ENCODE results near the gene FNTB. TPM values are rescaled to one million over a fixed set of nuclear protein-coding genes. Genes with fewer than 3 reads are reported as not detected.

Gene FNTB
- polyA plus RNA-seq, 1 experiment = 33.8 TPM

DNA sequence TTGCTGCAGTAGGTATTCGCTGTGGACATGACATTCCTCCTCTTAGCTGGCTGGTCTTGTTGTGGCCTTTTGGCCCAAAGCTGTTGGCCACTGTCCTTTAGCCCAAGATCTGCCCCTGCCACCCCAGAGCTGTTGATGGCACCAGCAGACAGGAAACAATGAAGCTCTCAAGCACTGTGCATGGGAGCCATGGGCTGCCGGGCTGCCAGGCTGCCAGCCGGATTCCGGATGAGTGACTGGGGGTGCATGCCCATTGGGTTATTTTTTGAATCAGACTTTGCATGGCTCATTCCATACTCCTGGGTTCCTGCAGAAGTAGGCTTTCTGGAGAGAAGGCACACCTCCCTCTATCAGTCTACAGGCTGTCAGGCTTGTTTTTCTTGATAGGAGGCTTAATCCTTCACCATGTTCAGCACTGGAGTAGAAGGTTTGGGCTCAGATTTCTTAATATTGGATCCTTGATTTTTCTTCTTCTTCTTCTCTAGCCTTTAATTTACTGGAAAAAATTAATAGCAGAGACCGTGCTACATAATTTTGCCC, 83.2 kb downstream of the FNTB start:
- peaks cover 21% of the 10 kb centered on the region for H3K36me3 ChIP-seq (ENCODE audit: control insufficient read depth, insufficient read depth, low read length)
- no peak for DNase-seq (ENCODE audit: low read depth)
- TF ChIP-seq, protein P1, sequence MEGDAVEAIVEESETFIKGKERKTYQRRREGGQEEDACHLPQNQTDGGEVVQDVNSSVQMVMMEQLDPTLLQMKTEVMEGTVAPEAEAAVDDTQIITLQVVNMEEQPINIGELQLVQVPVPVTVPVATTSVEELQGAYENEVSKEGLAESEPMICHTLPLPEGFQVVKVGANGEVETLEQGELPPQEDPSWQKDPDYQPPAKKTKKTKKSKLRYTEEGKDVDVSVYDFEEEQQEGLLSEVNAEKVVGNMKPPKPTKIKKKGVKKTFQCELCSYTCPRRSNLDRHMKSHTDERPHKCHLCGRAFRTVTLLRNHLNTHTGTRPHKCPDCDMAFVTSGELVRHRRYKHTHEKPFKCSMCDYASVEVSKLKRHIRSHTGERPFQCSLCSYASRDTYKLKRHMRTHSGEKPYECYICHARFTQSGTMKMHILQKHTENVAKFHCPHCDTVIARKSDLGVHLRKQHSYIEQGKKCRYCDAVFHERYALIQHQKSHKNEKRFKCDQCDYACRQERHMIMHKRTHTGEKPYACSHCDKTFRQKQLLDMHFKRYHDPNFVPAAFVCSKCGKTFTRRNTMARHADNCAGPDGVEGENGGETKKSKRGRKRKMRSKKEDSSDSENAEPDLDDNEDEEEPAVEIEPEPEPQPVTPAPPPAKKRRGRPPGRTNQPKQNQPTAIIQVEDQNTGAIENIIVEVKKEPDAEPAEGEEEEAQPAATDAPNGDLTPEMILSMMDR (IDR thresholded peaks at IDR 0.05; ENCODE audit: insufficient read depth, low read depth, low read length) = no peak
- CTCF ChIA-PET = interaction anchor here (1.0 kb wide), 1 partner anchor 17 kb away, joined by 3 read pairs; no protein-coding TSS in a partner anchor
- POLR2A ChIA-PET = no interaction called here
- H3K4me3 ChIP-seq (ENCODE audit: low read depth, low read length) = no peak overlapping the region
- no peaks in the 10 kb centered on the region for H3K27me3 ChIP-seq (ENCODE audit: control insufficient read depth, insufficient read depth, low read length)

DNA sequence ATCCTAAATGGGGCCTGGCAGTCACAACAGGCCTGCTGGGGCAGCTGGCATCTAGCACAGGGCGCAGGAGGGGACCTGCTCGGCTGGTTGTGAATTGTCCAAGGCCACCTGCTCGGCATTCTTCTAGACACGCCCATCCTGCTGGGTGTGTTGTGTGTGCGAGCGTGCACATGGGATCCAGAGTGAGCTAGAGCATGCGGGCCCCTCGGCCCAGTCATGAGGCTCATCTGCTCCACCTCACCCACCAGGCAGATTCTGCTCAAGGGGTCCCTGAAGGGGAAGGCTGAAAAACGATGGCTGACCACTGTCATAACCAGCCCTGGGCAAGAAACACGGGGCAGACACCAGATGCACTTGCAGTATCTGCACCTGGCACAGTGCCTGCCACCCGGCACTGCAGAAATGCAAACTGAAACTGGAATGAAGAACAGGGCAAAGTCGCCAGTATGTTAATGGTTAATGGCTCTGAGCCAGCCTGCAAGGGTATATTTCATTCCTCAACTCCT, 83.8 kb downstream of the FNTB start:
- DNase-seq (ENCODE audit: low read depth) = no peak
- no peak overlapping the region for H3K4me3 ChIP-seq (ENCODE audit: low read depth, low read length)
- TF ChIP-seq, protein P1 (IDR thresholded peaks at IDR 0.05; ENCODE audit: insufficient read depth, low read depth, low read length) = no peak
- ChIA-PET CTCF (no interaction called here), POLR2A (no interaction called here)
- peaks cover 19% of the 10 kb centered on the region for H3K36me3 ChIP-seq (ENCODE audit: control insufficient read depth, insufficient read depth, low read length)
- H3K27me3 ChIP-seq (ENCODE audit: control insufficient read depth, insufficient read depth, low read length) = no peaks in the 10 kb centered on the region

DNA sequence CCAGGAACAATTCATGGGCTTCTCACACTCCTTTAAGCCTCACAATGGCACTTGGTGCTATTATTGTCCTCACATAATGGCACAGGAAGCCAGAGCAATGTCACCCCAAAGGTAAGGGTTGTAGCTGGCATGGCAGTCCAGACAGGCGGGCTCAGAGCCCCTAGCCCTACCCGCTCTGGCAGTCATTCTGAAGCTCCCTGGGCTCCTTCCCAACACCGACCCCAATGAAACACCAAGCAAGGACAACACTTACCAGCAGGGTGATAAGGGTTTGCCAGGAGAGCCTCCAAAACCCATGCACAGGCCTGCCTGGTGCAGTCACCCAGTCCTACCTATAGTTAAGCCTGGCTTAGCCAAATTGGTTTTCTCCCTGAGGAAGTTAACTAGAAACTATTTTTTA, 84.8 kb downstream of the FNTB start:
- ChIA-PET CTCF (no interaction called here), POLR2A (no interaction called here)
- TF ChIP-seq, protein P1 (IDR thresholded peaks at IDR 0.05; ENCODE audit: insufficient read depth, low read depth, low read length) = no peak
- H3K4me3 ChIP-seq (ENCODE audit: low read depth, low read length) = no peak overlapping the region
- no peaks in the 10 kb centered on the region for H3K27me3 ChIP-seq (ENCODE audit: control insufficient read depth, insufficient read depth, low read length)
- no peak for DNase-seq (ENCODE audit: low read depth)
- peaks cover 17% of the 10 kb centered on the region for H3K36me3 ChIP-seq (ENCODE audit: control insufficient read depth, insufficient read depth, low read length)

DNA sequence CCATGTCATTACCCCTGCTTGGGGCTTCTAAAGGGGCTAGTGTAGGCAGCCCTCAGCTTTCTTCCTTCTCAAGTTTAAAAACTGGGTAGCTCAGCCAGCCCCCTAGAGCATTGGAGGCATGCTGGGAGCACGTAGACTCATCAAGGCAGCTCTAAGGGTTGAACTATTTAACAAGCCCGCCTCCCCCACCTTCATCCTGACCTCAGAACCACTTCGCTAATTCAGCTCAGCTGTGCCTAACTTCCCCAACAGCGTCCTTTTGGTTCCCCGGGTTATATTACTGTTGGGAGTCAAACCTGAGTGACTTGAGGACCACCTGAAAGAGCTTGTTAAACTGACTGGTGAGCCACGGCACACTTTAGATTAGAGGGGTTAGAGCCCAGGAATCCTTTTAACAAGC, 85.6 kb downstream of the FNTB start:
- no peak for DNase-seq (ENCODE audit: low read depth)
- peaks cover 23% of the 10 kb centered on the region for H3K36me3 ChIP-seq (ENCODE audit: control insufficient read depth, insufficient read depth, low read length)
- CTCF ChIA-PET = interaction anchor here (1.0 to 1.1 kb wide), 2 partner anchors 15 to 28 kb away, joined by 3 read pairs; no protein-coding TSS in a partner anchor
- no peaks in the 10 kb centered on the region for H3K27me3 ChIP-seq (ENCODE audit: control insufficient read depth, insufficient read depth, low read length)
- no peak overlapping the region for H3K4me3 ChIP-seq (ENCODE audit: low read depth, low read length)
- TF ChIP-seq, protein P1 (IDR thresholded peaks at IDR 0.05; ENCODE audit: insufficient read depth, low read depth, low read length) = no peak
- POLR2A ChIA-PET = no interaction called here

DNA sequence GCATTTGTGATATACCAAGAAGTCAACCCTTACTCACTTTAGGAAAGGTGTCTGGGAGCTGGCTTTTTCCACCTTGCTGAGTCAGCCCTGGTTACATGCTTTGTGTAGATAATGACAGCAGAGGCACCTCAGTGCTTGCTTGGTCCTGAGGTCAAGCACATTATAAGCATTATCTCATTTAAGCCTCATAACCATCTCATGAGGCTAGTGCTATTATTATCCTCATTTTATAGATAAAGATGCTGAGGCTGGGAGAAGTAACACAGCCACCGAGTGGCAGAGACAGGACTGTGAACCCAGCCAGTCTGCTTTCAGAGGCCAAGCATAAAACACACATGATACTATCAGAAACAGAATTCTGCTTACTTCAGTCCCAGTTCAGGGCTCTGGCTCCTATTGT, 86.2 kb downstream of the FNTB start:
- CTCF ChIA-PET = interaction anchor here (1.0 to 2.1 kb wide), 3 partner anchors 14 to 86 kb away, joined by 3 to 5 read pairs (median 3); partner anchors contain the start of gene FNTB
- TF ChIP-seq, protein P1 (IDR thresholded peaks at IDR 0.05; ENCODE audit: insufficient read depth, low read depth, low read length) = no peak
- POLR2A ChIA-PET = no interaction called here
- no peaks in the 10 kb centered on the region for H3K27me3 ChIP-seq (ENCODE audit: control insufficient read depth, insufficient read depth, low read length)
- H3K4me3 ChIP-seq (ENCODE audit: low read depth, low read length) = no peak overlapping the region
- peaks cover 28% of the 10 kb centered on the region for H3K36me3 ChIP-seq (ENCODE audit: control insufficient read depth, insufficient read depth, low read length)
- no peak for DNase-seq (ENCODE audit: low read depth)

Data from BJ (cell line).